Trophoblast cell (in vitro differentiated cells and primary cell): ENCODE results near the gene CBFB.

Experiments used
- DNase-seq, 2 donors: peaks; one replicate each; pipeline ENCODE4 v3.0.0-alpha.2; 2016
- H2AFZ ChIP-seq: 2 replicates; pipeline ENCODE4 v1.6.1; 2013; ENCODE audit warnings: low read length, moderate library complexity, mild to moderate bottlenecking; ENCODE audit not compliant: insufficient read depth, poor library complexity
- H2AK5ac ChIP-seq: 2 replicates; pipeline ENCODE4 v1.6.1; 2013; ENCODE audit warnings: mild to moderate bottlenecking, low read length
- H2BK120ac ChIP-seq: 2 replicates; pipeline ENCODE4 v1.6.1; 2013; ENCODE audit warnings: low read length, mild to moderate bottlenecking, moderate library complexity; ENCODE audit not compliant: insufficient read depth, poor library complexity
- H2BK12ac ChIP-seq: 2 replicates; pipeline ENCODE4 v1.6.1; 2013; ENCODE audit warnings: mild to moderate bottlenecking, low read length, moderate library complexity
- H2BK5ac ChIP-seq: 2 replicates; pipeline ENCODE4 v1.6.1; 2013; ENCODE audit warnings: low read length, low read depth, moderate library complexity, mild to moderate bottlenecking; ENCODE audit not compliant: poor library complexity
- H3K14ac ChIP-seq: 2 replicates; pipeline ENCODE4 v1.6.1; 2013; ENCODE audit warnings: mild to moderate bottlenecking, low read length
- H3K18ac ChIP-seq: 2 replicates; pipeline ENCODE4 v1.6.1; 2013; ENCODE audit warnings: mild to moderate bottlenecking, low read length
- H3K23ac ChIP-seq: 2 replicates; pipeline ENCODE4 v1.6.1; 2013; ENCODE audit warnings: low read length
- H3K27ac ChIP-seq: 2 replicates; pipeline ENCODE4 v1.5.1; 2013; ENCODE audit warnings: low read depth, mild to moderate bottlenecking, inconsistent platforms, low read length, moderate library complexity
- H3K27me3 ChIP-seq: 2 replicates; pipeline ENCODE4 v1.6.1; 2013; ENCODE audit warnings: inconsistent platforms, mild to moderate bottlenecking, low read length, moderate library complexity; ENCODE audit not compliant: insufficient read depth
- H3K36me3 ChIP-seq, 2 experiments: 1 replicate in 1 of 2; 2 replicates in 1 of 2; pipeline ENCODE4 v1.6.1; 2013; ENCODE audit warnings: low read length in 2 of 2, mild to moderate bottlenecking in 2 of 2, moderate library complexity in 1 of 2; ENCODE audit not compliant: insufficient read depth in 2 of 2, control insufficient read depth in 1 of 2
- H3K4ac ChIP-seq: 2 replicates; pipeline ENCODE4 v1.6.1; 2013; ENCODE audit warnings: low read depth, mild to moderate bottlenecking, low read length, moderate library complexity
- H3K4me1 ChIP-seq, 2 experiments: 1 replicate in 1 of 2; 2 replicates in 1 of 2; pipeline ENCODE4 v1.6.1; 2013; ENCODE audit warnings: low read length in 2 of 2, mild to moderate bottlenecking in 2 of 2, moderate library complexity in 1 of 2; ENCODE audit not compliant: insufficient read depth in 2 of 2, control insufficient read depth in 1 of 2
- H3K4me2 ChIP-seq: 2 replicates; pipeline ENCODE4 v1.6.1; 2013; ENCODE audit warnings: inconsistent platforms, mild to moderate bottlenecking, low read length, moderate library complexity
- H3K4me3 ChIP-seq: 2 replicates; pipeline ENCODE4 v1.5.1; 2013; ENCODE audit warnings: mild to moderate bottlenecking, low read depth, low read length, inconsistent platforms
- H3K79me1 ChIP-seq: one replicate; pipeline ENCODE4 v1.6.1; 2013; ENCODE audit warnings: low read length
- H3K79me2 ChIP-seq: 2 replicates; pipeline ENCODE4 v1.6.1; 2013; ENCODE audit warnings: low read length, mild to moderate bottlenecking; ENCODE audit not compliant: control insufficient read depth, insufficient read depth, poor library complexity
- H3K9ac ChIP-seq: 2 replicates; pipeline ENCODE4 v1.6.1; 2013; ENCODE audit warnings: mild to moderate bottlenecking, low read length
- H3K9me3 ChIP-seq: 2 replicates; pipeline ENCODE4 v1.6.1; 2013; ENCODE audit warnings: low read depth, mild to moderate bottlenecking, control low read depth, inconsistent platforms, low read length; ENCODE audit not compliant: insufficient read depth
- H4K12ac ChIP-seq: 2 replicates; pipeline ENCODE4 v1.6.1; 2013; ENCODE audit warnings: low read depth, mild to moderate bottlenecking, low read length, moderate library complexity
- H4K8ac ChIP-seq: 2 replicates; pipeline ENCODE4 v1.6.1; 2013; ENCODE audit warnings: low read depth, mild to moderate bottlenecking, low read length, moderate library complexity
- H4K91ac ChIP-seq: one replicate; pipeline ENCODE4 v1.6.1; 2013; ENCODE audit warnings: low read depth, mild to moderate bottlenecking, low read length, moderate library complexity
- WGBS: extraction: QIAGEN DNeasy Blood & Tissue Kit; methylation state at CpG from one replicate; pipeline ENCODE4 v1.1.7; 2013; ENCODE audit warnings: missing lambda C conversion rate; ENCODE audit not compliant: insufficient read length, insufficient coverage; ENCODE audit errors: extremely low coverage; 5-methylcytosine and 5-hydroxymethylcytosine counted together

The CBFB gene

DNA sequence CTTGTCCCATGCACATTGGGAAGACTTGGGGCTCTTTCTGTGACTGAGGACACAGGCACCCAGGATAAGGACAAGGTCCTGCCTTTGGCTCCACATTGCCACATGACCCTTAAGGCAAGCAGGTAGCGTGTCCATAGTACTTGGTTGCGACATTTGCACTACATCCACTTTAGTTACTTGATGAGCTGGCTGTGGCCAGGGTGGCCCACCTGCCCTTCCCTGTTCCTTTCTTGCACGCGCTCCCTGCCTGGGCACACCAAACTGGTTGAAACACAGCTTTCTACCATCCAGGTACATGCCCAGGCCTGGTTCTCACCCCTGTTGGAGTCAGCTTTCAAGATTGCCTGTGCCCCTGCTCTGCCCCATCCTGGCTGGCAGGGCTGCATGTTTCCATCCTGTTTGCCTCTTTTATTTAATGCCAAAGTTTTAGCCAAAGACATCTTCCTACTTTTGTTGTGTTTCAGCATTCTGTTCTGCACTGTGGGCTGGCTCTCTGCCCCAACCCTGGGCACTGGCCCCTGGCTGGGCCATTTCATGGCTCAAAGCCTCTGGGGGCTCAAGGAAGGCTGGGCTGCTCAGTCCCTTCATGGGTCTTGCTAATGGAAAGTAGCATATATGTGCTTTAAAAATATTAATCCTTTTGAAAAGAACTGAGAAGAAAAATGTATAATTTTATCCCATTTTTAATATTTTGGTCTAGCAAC is 118.6 kb downstream of the CBFB start:
- H3K4me3 ChIP-seq, result no peak overlapping the region
- no peak for DNase-seq
- no peak overlapping the region for H2BK120ac ChIP-seq
- WGBS, result no CpG with 5 or more reads among the region's 4 CpGs
- no peak overlapping the region for H2AFZ ChIP-seq
- H2BK12ac ChIP-seq, result no peak overlapping the region
- peaks cover 6 to 8% of the 10 kb centered on the region in 2 experiments for H3K4me1 ChIP-seq
- no peak overlapping the region for H3K4ac ChIP-seq
- H3K79me2 ChIP-seq, result no peaks in the 10 kb centered on the region
- H3K18ac ChIP-seq, result no peak overlapping the region
- H3K9me3 ChIP-seq, result peaks cover 9% of the 10 kb centered on the region
- H3K23ac ChIP-seq, result no peak overlapping the region
- no peak overlapping the region for H3K9ac ChIP-seq
- peaks cover 6% of the 10 kb centered on the region for H3K79me1 ChIP-seq
- H4K91ac ChIP-seq, result no peak overlapping the region
- no peak overlapping the region for H3K4me2 ChIP-seq
- peaks cover 12% of the 10 kb centered on the region for H3K27me3 ChIP-seq
- H4K12ac ChIP-seq, result no peak overlapping the region
- no peak overlapping the region for H3K27ac ChIP-seq
- H2AK5ac ChIP-seq, result no peak overlapping the region
- H3K14ac ChIP-seq, result no peak overlapping the region
- no peak overlapping the region for H4K8ac ChIP-seq
- H2BK5ac ChIP-seq, result no peak overlapping the region
- H3K36me3 ChIP-seq, result peaks cover 51 to 55% of the 10 kb centered on the region in 2 experiments

DNA sequence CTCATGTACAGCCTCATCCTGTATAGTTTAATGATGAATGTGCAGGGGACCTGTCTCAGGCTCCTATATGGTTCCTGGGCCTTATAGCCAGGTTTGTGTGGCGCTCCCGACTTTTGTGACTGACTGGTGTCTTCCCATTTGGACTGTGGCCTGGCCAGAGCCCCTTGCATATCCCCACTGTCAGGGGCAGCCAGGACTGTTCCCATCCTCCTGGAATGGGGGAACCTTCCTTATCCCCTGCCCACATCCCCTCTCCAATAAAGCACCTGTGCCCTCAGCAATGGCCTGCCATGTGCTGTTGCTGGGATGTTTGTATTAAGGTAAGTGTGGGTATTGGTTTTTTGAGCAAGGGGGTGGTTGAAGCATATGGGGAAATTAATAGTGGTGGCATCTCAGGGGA is 119.3 kb downstream of the CBFB start:
- peaks cover 6% of the 10 kb centered on the region for H3K79me1 ChIP-seq
- DNase-seq, result no peak
- no peak overlapping the region for H3K18ac ChIP-seq
- H2BK120ac ChIP-seq, result no peak overlapping the region
- H3K9me3 ChIP-seq, result peaks cover 9% of the 10 kb centered on the region
- H3K27me3 ChIP-seq, result peaks cover 12% of the 10 kb centered on the region
- H3K36me3 ChIP-seq, result peaks cover 46 to 51% of the 10 kb centered on the region in 2 experiments
- no peak overlapping the region for H3K4me2 ChIP-seq
- no peaks in the 10 kb centered on the region for H3K79me2 ChIP-seq
- no peak overlapping the region for H3K23ac ChIP-seq
- H4K12ac ChIP-seq, result no peak overlapping the region
- H3K4me3 ChIP-seq, result no peak overlapping the region
- no CpG with 5 or more reads among the region's 2 CpGs for WGBS
- no peak overlapping the region for H2AFZ ChIP-seq
- no peak overlapping the region for H4K91ac ChIP-seq
- peaks cover 6 to 8% of the 10 kb centered on the region in 2 experiments for H3K4me1 ChIP-seq
- H4K8ac ChIP-seq, result no peak overlapping the region
- no peak overlapping the region for H3K4ac ChIP-seq
- H2BK5ac ChIP-seq, result no peak overlapping the region
- H2BK12ac ChIP-seq, result no peak overlapping the region
- H2AK5ac ChIP-seq, result no peak overlapping the region
- H3K9ac ChIP-seq, result no peak overlapping the region
- no peak overlapping the region for H3K27ac ChIP-seq
- H3K14ac ChIP-seq, result no peak overlapping the region

DNA sequence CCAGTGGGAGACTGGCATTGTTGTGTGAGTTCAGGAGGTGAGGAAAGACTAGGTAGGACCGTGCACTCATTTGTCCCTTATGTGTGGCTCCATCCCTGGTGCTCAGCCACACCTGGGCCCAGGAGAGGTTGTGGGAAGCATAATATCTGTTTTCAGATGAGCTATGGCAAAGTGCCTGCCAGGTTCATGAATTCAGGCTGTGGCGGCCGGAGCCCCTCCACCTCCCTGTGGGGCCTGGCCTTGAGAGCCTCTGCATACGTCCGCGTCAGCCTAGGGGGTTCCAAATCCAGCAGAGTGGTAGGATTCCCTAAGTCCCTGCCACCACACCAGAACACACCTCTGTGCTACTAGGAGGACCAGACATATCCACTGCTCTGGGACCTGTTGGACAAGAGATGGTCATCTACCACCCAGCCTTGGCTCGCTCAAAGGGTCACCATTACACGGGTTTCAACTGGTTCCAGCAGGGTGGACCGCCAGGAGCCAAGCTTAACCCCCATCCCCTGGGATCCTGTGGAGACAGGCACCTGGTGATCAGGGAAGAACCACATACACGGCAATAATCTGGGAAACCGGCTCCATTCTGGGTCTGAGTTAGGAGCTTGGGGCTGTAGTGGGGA is 119.8 kb downstream of the CBFB start:
- no peak overlapping the region for H3K4me3 ChIP-seq
- H2BK12ac ChIP-seq, result no peak overlapping the region
- no peak overlapping the region for H3K18ac ChIP-seq
- no peak overlapping the region for H4K12ac ChIP-seq
- H2BK5ac ChIP-seq, result no peak overlapping the region
- H4K8ac ChIP-seq, result no peak overlapping the region
- H3K79me1 ChIP-seq, result peaks cover 6% of the 10 kb centered on the region
- no peak for DNase-seq
- H3K4ac ChIP-seq, result no peak overlapping the region
- H3K9me3 ChIP-seq, result peaks cover 9% of the 10 kb centered on the region
- H3K36me3 ChIP-seq, result peaks cover 43 to 48% of the 10 kb centered on the region in 2 experiments
- no peaks in the 10 kb centered on the region for H3K79me2 ChIP-seq
- no peak overlapping the region for H3K23ac ChIP-seq
- no CpG with 5 or more reads among the region's 11 CpGs for WGBS
- no peak overlapping the region for H4K91ac ChIP-seq
- H3K4me1 ChIP-seq, result peaks cover 6 to 8% of the 10 kb centered on the region in 2 experiments
- no peak overlapping the region for H2AFZ ChIP-seq
- no peak overlapping the region for H3K9ac ChIP-seq
- no peak overlapping the region for H3K27ac ChIP-seq
- no peak overlapping the region for H2AK5ac ChIP-seq
- no peak overlapping the region for H3K14ac ChIP-seq
- no peak overlapping the region for H2BK120ac ChIP-seq
- peaks cover 12% of the 10 kb centered on the region for H3K27me3 ChIP-seq
- H3K4me2 ChIP-seq, result no peak overlapping the region

DNA sequence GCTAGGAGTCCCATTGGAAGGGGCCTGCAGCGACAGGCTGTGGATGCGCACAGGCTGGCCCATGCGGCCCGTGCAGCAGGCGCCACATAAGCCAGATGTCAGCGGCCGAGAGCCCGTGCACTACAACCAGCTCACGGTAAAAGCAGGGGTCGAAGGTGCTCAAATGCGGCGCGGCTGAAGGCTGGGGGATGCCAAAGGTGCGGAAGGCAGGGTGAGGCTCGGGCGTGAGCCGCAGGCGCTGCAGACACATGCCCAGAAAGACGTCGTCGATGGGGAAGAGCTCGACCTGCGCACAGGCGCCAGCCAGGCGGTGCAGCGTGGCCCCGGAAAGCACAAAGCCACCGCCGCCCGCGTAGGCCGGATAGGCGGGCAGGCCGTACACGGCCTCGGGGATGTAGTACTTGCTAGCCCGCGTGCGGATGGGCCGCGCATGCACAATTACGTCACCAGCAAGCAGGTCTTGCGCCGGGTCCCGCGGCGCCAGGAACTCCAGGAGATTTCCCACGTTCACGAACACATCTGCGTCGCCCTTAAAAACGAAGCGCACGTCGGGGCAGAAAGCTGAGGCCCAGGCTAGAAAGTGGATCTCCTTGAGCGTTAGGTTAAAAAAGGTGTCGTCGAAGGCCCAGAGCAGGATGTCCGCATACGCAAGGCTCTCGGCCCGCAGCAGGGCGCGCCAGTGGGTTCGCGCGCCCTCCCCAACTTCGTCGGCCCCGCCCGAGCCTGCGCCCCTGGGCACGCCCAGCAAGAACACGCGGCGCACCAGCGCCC is 120.5 kb downstream of the CBFB start:
- Histone ChIP-seq H2BK120ac (no peak overlapping the region), H3K27ac (no peak overlapping the region), H3K36me3 (peaks cover 41% of the 10 kb centered on the region in 2 experiments), H4K91ac (peak overlapping the region; percentile 11), H3K4me2 (peak overlapping the region; percentile 91), H3K79me1 (peaks cover 6% of the 10 kb centered on the region), H2AFZ (no peak overlapping the region), H3K4me1 (peaks cover 6 to 8% of the 10 kb centered on the region in 2 experiments), H4K12ac (peak overlapping the region; percentile 39), H3K27me3 (peaks cover 18% of the 10 kb centered on the region), H3K4me3 (no peak overlapping the region), H2AK5ac (no peak overlapping the region), H3K9ac (no peak overlapping the region), H3K9me3 (peaks cover 12% of the 10 kb centered on the region), H2BK5ac (no peak overlapping the region), H3K23ac (no peak overlapping the region), H3K79me2 (no peaks in the 10 kb centered on the region), H2BK12ac (no peak overlapping the region), H3K18ac (no peak overlapping the region), H4K8ac (no peak overlapping the region), H3K4ac (no peak overlapping the region), H3K14ac (no peak overlapping the region)
- WGBS, result no CpG with 5 or more reads among the region's 77 CpGs
- DNase-seq, result peak in 1 of 2 donors; percentile 53
